ENCODE results near the gene CXCL9.
"Not testable (repeated sequence)": the region's sequence is repeated elsewhere in the genome, so short reads cannot be mapped to it uniquely, and the experiment has no call there.

GRCh38 chr4:75958546-75958945 is 48.8 kb downstream of the CXCL9 start:
- not testable (repeated sequence) for TF ChIP-seq ATF3 (IDR thresholded peaks at IDR 0.05); CTCF (IDR thresholded peaks at IDR 0.05; ENCODE audit: low read depth, low read length, missing input control)
